RWPE2 (cell line): ENCODE data around the gene RIMBP2.

Experiments
- ATAC-seq: fragments of 200-7000 bp; cut with Tn5 transposase; 3 replicates; pipeline ENCODE4 v1.9.1; 2021; ENCODE audit warnings: low read depth
- DNase-seq: peaks from one replicate; pipeline ENCODE4 v3.0.0-alpha.2; 2020; ENCODE audit warnings: low spot score
- H3K27ac ChIP-seq: fragments of 450-650 bp; 2 replicates; pipeline ENCODE4 v1.5.1; 2017; ENCODE audit warnings: mild to moderate bottlenecking; ENCODE audit not compliant: poor library complexity, severe bottlenecking
- H3K27me3 ChIP-seq: fragments of 250-450 bp; sonication (Bioruptor Pico); 2 replicates; pipeline ENCODE4 v1.5.1; 2021; ENCODE audit warnings: mild to moderate bottlenecking, moderate library complexity; ENCODE audit not compliant: insufficient read depth, poor library complexity, severe bottlenecking
- H3K36me3 ChIP-seq: fragments of 250-450 bp; sonication (Bioruptor Pico); 2 replicates; pipeline ENCODE4 v1.5.1; 2020; ENCODE audit warnings: low read depth, mild to moderate bottlenecking, moderate library complexity
- H3K4me1 ChIP-seq: fragments of 250-450 bp; sonication (Bioruptor Pico); 2 replicates; pipeline ENCODE4 v1.5.1; 2021; ENCODE audit warnings: mild to moderate bottlenecking, moderate library complexity; ENCODE audit not compliant: insufficient read depth, poor library complexity, severe bottlenecking
- H3K4me3 ChIP-seq: fragments of 250-450 bp; sonication (Bioruptor Pico); 2 replicates; pipeline ENCODE4 v1.5.1; 2021; ENCODE audit warnings: mild to moderate bottlenecking, moderate library complexity; ENCODE audit not compliant: severe bottlenecking
- H3K9me3 ChIP-seq: fragments of 250-450 bp; sonication (Bioruptor Pico); 2 replicates; pipeline ENCODE4 v1.5.1; 2021; ENCODE audit warnings: mild to moderate bottlenecking, moderate library complexity; ENCODE audit not compliant: severe bottlenecking
- TF ChIP-seq, protein P1 (sequence below): fragments of 450-650 bp; IDR thresholded peaks from one replicate; pipeline ENCODE4 v1.5.1; 2017; ENCODE audit warnings: mild to moderate bottlenecking, moderate library complexity; ENCODE audit not compliant: poor library complexity, severe bottlenecking

The RIMBP2 gene

DNA sequence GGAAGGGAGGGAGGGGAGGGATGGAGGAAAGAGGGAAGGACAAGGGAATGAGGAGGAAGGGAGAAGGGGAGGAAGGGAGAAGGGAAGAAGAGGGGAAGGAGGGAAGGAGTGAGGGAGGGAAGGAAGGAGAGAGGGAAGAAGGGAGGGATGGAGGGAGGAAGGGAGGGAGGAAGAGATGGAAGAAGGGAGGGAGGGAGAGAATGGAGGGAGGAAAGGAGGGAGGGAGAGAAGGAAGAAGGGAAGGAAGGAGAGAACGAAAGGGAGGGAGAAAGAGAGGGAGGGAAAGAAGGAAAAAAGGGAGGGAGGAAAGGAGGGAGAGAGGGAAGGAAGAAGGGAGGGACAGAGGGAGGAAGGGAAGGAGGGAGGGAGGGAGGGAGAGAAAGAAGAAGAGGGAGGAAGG, 49.5 kb downstream of the RIMBP2 start:
- TF ChIP-seq, protein P1, sequence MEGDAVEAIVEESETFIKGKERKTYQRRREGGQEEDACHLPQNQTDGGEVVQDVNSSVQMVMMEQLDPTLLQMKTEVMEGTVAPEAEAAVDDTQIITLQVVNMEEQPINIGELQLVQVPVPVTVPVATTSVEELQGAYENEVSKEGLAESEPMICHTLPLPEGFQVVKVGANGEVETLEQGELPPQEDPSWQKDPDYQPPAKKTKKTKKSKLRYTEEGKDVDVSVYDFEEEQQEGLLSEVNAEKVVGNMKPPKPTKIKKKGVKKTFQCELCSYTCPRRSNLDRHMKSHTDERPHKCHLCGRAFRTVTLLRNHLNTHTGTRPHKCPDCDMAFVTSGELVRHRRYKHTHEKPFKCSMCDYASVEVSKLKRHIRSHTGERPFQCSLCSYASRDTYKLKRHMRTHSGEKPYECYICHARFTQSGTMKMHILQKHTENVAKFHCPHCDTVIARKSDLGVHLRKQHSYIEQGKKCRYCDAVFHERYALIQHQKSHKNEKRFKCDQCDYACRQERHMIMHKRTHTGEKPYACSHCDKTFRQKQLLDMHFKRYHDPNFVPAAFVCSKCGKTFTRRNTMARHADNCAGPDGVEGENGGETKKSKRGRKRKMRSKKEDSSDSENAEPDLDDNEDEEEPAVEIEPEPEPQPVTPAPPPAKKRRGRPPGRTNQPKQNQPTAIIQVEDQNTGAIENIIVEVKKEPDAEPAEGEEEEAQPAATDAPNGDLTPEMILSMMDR, result no peak
- peaks cover 6% of the 10 kb centered on the region for H3K4me1 ChIP-seq
- DNase-seq, result no peak
- no peaks in the 10 kb centered on the region for H3K9me3 ChIP-seq
- no peak for ATAC-seq
- no peak overlapping the region for H3K27ac ChIP-seq
- H3K36me3 ChIP-seq, result no peaks in the 10 kb centered on the region
- no peaks in the 10 kb centered on the region for H3K27me3 ChIP-seq
- H3K4me3 ChIP-seq, result no peak overlapping the region

DNA sequence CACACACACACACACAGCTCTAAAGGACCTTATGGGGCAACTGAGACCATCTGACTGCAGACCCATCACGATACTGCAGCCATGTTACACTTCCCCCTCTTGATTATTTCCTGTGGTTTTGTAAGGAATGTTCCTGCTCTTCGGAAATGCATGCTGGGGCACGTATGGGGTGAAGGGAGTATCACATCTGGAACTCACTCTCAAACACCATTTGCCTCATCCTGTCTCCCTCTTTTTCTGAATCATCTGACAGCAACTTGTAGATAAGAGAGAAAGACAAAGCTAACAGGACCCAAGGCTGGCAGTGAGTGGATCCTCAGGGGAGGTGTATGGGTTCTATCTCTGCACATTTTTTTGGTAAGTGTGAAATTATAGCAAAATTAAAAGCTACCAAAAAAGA, 50.3 kb downstream of the RIMBP2 start:
- Histone ChIP-seq H3K27ac (no peak overlapping the region), H3K4me3 (no peak overlapping the region), H3K4me1 (peaks cover 6% of the 10 kb centered on the region), H3K36me3 (no peaks in the 10 kb centered on the region), H3K9me3 (no peaks in the 10 kb centered on the region), H3K27me3 (no peaks in the 10 kb centered on the region)
- peak; percentile 73 for ATAC-seq
- no peak for DNase-seq
- TF ChIP-seq, protein P1, result no peak

DNA sequence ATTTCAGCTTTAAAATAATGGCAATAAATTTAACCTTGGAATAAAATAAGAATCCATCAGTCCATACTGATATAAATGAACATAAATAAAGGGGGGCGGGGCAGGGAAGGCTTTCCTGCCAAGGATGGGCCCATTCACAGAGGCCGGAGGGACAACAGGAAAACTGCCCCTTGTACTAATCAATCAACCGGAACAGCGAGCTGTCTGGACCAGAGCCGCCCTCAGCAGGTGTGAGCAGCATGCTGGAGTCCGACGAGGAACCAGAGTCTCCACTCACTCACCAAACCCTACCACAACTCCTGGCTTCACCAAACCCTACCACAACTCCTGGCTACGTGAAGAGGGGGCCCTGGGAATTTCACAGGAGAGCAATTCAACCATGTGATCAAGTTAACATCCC, 51.3 kb downstream of the RIMBP2 start:
- H3K27me3 ChIP-seq, result no peaks in the 10 kb centered on the region
- no peaks in the 10 kb centered on the region for H3K9me3 ChIP-seq
- H3K27ac ChIP-seq, result no peak overlapping the region
- H3K4me1 ChIP-seq, result peaks cover 6% of the 10 kb centered on the region
- no peak for DNase-seq
- no peak for ATAC-seq
- H3K36me3 ChIP-seq, result no peaks in the 10 kb centered on the region
- no peak overlapping the region for H3K4me3 ChIP-seq
- TF ChIP-seq, protein P1, result no peak

DNA sequence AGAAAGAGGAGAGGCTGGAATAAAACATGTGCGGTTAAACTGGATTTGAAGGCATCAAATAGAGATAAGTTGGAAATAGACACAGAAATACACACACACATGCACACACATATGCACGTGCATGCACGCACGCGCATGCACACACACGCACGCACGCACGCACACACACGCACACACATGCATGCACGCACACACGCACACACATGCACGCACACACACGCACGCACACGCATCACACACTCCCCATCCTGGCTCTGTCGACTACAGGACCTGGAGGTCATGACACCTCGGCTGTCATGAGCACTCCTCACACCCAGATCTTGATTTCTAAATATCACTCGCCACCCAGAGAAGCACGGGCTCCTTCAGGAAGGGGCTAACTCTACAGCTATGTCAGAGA, 51.8 kb downstream of the RIMBP2 start:
- DNase-seq (no peak), ATAC-seq (no peak)
- TF ChIP-seq, protein P1, result no peak
- no peaks in the 10 kb centered on the region for H3K36me3 ChIP-seq
- peaks cover 6% of the 10 kb centered on the region for H3K4me1 ChIP-seq
- H3K4me3 ChIP-seq, result no peak overlapping the region
- H3K27ac ChIP-seq, result no peak overlapping the region
- H3K9me3 ChIP-seq, result no peaks in the 10 kb centered on the region
- H3K27me3 ChIP-seq, result no peaks in the 10 kb centered on the region

DNA sequence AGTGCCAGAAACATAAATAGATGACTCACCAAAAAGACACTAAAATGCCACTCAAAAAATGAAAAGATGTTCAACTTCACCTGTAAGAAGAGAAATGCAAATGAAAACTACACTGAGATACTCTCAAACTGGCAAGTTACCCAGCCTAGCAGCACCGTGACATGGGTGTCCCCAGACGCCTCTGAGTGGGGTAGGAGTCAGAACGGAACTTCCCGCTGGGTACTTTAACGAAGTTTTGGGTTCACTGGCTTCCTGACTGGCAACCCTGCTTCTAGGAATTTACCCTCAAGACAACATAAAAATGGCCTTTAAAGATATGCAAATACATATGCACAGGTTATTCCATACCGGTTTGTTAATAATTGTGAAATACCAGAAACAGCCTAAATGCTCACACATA, 52.6 kb downstream of the RIMBP2 start:
- TF ChIP-seq, protein P1, result no peak
- DNase-seq, result no peak

More for the DNA sequence above, 52.6 kb downstream of the RIMBP2 start:
- Histone ChIP-seq H3K27me3 (no peaks in the 10 kb centered on the region), H3K36me3 (no peaks in the 10 kb centered on the region), H3K4me1 (peaks cover 6% of the 10 kb centered on the region), H3K27ac (no peak overlapping the region), H3K4me3 (no peak overlapping the region), H3K9me3 (no peaks in the 10 kb centered on the region)
- ATAC-seq, result no peak
